GM18858 (cell line): ENCODE measurements around the gene TTLL11.
"Not testable (repeated sequence)": the region's sequence is repeated elsewhere in the genome, so short reads cannot be mapped to it uniquely, and the experiment has no call there.

ENCODE experiments used
- ATAC-seq: cut with Tn5 transposase; IDR thresholded peaks from one replicate; pipeline ENCODE4 v1.9.1; 2021; ENCODE audit not compliant: unreplicated experiment

Gene TTLL11

GRCh38 chr9:122085260-122085659 lies 7.8 kb downstream of the TTLL11 start:
- no peak for ATAC-seq

- ATAC-seq, result no peak
These were observed 9.0 kb downstream of the TTLL11 start for GRCh38 chr9:122084026-122084675.

GRCh38 chr9:122080986-122081385 lies 12.1 kb downstream of the TTLL11 start:
- ATAC-seq, result no peak

GRCh38 chr9:122078557-122078956 lies 14.6 kb downstream of the TTLL11 start:
- ATAC-seq, result no peak

- no peak for ATAC-seq
These were observed 16.3 kb downstream of the TTLL11 start for GRCh38 chr9:122076773-122077172.

- ATAC-seq, result no peak
These were observed 17.0 kb downstream of the TTLL11 start for GRCh38 chr9:122076117-122076516.

GRCh38 chr9:122075135-122076030 lies 17.7 kb downstream of the TTLL11 start:
- no peak for ATAC-seq

- no peak for ATAC-seq
These were observed 21.4 kb downstream of the TTLL11 start for GRCh38 chr9:122071715-122072114.

GRCh38 chr9:122070728-122071515 lies 22.2 kb downstream of the TTLL11 start:
- no peak for ATAC-seq

- ATAC-seq, result not testable (repeated sequence)
These were observed 26.4 kb downstream of the TTLL11 start for GRCh38 chr9:122066680-122067079.

- no peak for ATAC-seq
These were observed 27.0 kb downstream of the TTLL11 start for GRCh38 chr9:122065923-122066629.

GRCh38 chr9:122060481-122060880 lies 32.6 kb downstream of the TTLL11 start:
- ATAC-seq, result no peak

- ATAC-seq, result no peak
These were observed 33.2 kb downstream of the TTLL11 start for GRCh38 chr9:122059955-122060324.

- no peak for ATAC-seq
These were observed 33.7 kb downstream of the TTLL11 start for GRCh38 chr9:122059214-122059954.

- no peak for ATAC-seq
These were observed 34.4 kb downstream of the TTLL11 start for GRCh38 chr9:122058709-122059108.

GRCh38 chr9:122058051-122058450 lies 35.1 kb downstream of the TTLL11 start:
- no peak for ATAC-seq

GRCh38 chr9:122057211-122057610 lies 35.9 kb downstream of the TTLL11 start:
- ATAC-seq, result no peak

GRCh38 chr9:122056484-122056883 lies 36.6 kb downstream of the TTLL11 start:
- ATAC-seq, result no peak

GRCh38 chr9:122055701-122056100 lies 37.4 kb downstream of the TTLL11 start:
- no peak for ATAC-seq
